Measurements from ENCODE around the gene ENTPD7. TPM values are rescaled to one million over a fixed set of nuclear protein-coding genes. Genes with fewer than 3 reads are reported as not detected.
"Not testable (repeated sequence)": the region's sequence is repeated elsewhere in the genome, so short reads cannot be mapped to it uniquely, and the experiment has no call there.

Gene ENTPD7
- total RNA-seq, 8 experiments from 2014 or later = 9.9 to 18.8 (median 11.2) TPM

GRCh38 chr10:99621454-99622251, 37.7 kb upstream of the ENTPD7 start:
- in situ Hi-C loops (cut with MboI; ENCODE audit: low pct_unique_long_range_greater_than_20kb in 2 of 9, low sequenced_read_pairs in 9 of 9, unreplicated experiment in 9 of 9) = loop anchor here in 5 of 9 experiments (25.0 kb wide), 1 partner anchor 184 kb away; the partner anchor contains the start of gene GOT1 (in 5 of the 5)
- no peak for ATAC-seq (replicated peaks in 6 of 8)
- H3K4me3 ChIP-seq = peak overlapping the region; percentile 52 to 67 (median 59)
- H3K27ac ChIP-seq = peak overlapping the region; percentile 92 to 94
- 0 to 31% (median 14%) methylated on average over 1 to 18 of the region's 31 CpGs for WGBS, 10 experiments
- H3K4me1 ChIP-seq (replicated peaks in 1 of 2) = peaks cover 8 to 23% of the 10 kb centered on the region in 2 donors

GRCh38 chr10:99623919-99624318, 35.4 kb upstream of the ENTPD7 start:
- H3K4me3 ChIP-seq = no peak overlapping the region
- H3K4me1 ChIP-seq (replicated peaks in 1 of 2) = peaks cover 8 to 11% of the 10 kb centered on the region in 2 donors
- ATAC-seq (replicated peaks in 6 of 8) = no peak
- in situ Hi-C loops (cut with MboI; ENCODE audit: low pct_unique_long_range_greater_than_20kb in 2 of 9, low sequenced_read_pairs in 9 of 9, unreplicated experiment in 9 of 9) = loop anchor here in 5 of 9 experiments (25.0 kb wide), 1 partner anchor 187 kb away; the partner anchor contains the start of gene GOT1 (in 5 of the 5)
- no peak overlapping the region for H3K27ac ChIP-seq

GRCh38 chr10:99625124-99625523, 34.2 kb upstream of the ENTPD7 start:
- in situ Hi-C loops (cut with MboI; ENCODE audit: low pct_unique_long_range_greater_than_20kb in 2 of 9, low sequenced_read_pairs in 9 of 9, unreplicated experiment in 9 of 9); ATAC-seq (replicated peaks in 6 of 8): not testable (repeated sequence)
- 0 to 78% (median 0%) methylated on average over 1 to 2 of the region's 3 CpGs; no CpG with 5 or more reads in 5 of the 10 experiments for WGBS, 10 experiments

DNA sequence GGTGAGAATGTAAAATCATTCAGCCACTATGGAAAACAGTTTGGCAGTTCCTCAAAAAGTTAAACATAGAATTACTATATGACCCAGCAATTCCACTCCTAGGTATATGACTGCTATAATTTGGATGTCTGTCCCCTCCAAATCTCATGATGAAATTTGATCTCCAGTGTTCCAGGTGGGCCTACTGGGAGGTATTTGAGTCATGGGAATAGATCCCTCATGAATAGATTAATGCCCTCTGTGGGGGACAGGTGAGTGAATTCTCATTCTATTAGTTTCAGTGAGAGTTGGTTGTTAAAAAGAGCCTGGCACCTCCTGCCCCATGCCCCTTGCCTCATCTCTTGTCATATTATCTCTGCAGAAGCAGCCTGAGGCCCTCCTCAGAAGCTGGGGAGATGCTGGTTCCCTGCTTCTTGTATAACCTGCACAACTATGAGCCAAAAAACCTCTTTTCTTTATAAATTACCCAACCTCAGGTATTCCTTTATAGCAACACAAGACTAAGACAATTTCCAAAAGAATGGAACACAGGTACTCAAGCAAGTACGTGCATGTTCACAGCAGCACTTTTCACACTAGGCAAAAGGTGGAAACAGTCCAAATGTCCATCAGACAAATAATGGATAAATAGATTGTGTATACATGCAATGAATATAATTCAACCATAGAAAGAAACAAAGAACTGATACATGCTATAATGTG, 30.2 kb upstream of the ENTPD7 start:
- in situ Hi-C loops (cut with MboI; ENCODE audit: low pct_unique_long_range_greater_than_20kb in 2 of 9, low sequenced_read_pairs in 9 of 9, unreplicated experiment in 9 of 9) = no loop called here
- 50 to 100% (median 100%) methylated on average over 1 of the region's 1 CpG; no CpG with 5 or more reads in 1 of the 10 experiments for WGBS, 10 experiments
- no peaks in the 10 kb centered on the region for H3K4me1 ChIP-seq (replicated peaks in 1 of 2)
- H3K4me3 ChIP-seq = no peak overlapping the region
- ATAC-seq (replicated peaks in 6 of 8) = no peak
- no peak overlapping the region for H3K27ac ChIP-seq

More at GRCh38 chr10:99625124-99625523, 34.2 kb upstream of the ENTPD7 start:
- not testable (repeated sequence) for H3K27ac ChIP-seq; H3K4me1 ChIP-seq (replicated peaks in 1 of 2); H3K4me3 ChIP-seq

- in situ Hi-C loops (cut with MboI; ENCODE audit: low pct_unique_long_range_greater_than_20kb in 2 of 9, low sequenced_read_pairs in 9 of 9, unreplicated experiment in 9 of 9) = no loop called here
- no peaks in the 10 kb centered on the region for H3K4me1 ChIP-seq (replicated peaks in 1 of 2)
- no peak overlapping the region for H3K4me3 ChIP-seq
- H3K27ac ChIP-seq = no peak overlapping the region
- WGBS, 10 experiments = 93 to 100% (median 100%) methylated on average over 1 to 2 of the region's 3 CpGs; no CpG with 5 or more reads in 7 of the 10 experiments
- ATAC-seq (replicated peaks in 6 of 8) = no peak
Observed at GRCh38 chr10:99629625-99629978, 29.7 kb upstream of the ENTPD7 start.

DNA sequence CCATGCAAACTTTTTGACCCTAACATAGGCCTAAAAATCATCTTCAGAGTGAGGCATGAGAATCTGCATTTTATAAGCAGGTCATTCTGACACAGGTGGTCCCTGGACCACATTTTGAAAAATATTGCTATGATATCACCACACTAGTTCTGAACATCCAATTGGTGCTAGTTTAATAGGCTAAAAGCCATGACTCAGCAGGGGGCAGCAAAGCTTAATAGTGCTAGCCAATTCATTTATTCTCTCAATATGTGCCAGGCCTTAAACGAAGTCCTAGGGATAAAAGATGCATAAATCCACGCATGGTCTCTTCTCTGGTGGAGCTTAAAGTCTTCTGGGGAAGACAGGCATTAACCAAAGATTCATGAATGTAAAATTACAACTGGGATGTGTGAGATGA, 28.9 kb upstream of the ENTPD7 start:
- in situ Hi-C loops (cut with MboI; ENCODE audit: low pct_unique_long_range_greater_than_20kb in 2 of 9, low sequenced_read_pairs in 9 of 9, unreplicated experiment in 9 of 9) = no loop called here
- H3K4me1 ChIP-seq (replicated peaks in 1 of 2) = no peaks in the 10 kb centered on the region
- ATAC-seq (replicated peaks in 6 of 8) = peak in 5 of 8 experiments; percentile 44 to 95 (median 83)
- H3K27ac ChIP-seq = no peak overlapping the region
- WGBS, 10 experiments = 0 to 80% (median 34%) methylated on average over 1 to 2 of the region's 2 CpGs; no CpG with 5 or more reads in 3 of the 10 experiments
- no peak overlapping the region for H3K4me3 ChIP-seq

DNA sequence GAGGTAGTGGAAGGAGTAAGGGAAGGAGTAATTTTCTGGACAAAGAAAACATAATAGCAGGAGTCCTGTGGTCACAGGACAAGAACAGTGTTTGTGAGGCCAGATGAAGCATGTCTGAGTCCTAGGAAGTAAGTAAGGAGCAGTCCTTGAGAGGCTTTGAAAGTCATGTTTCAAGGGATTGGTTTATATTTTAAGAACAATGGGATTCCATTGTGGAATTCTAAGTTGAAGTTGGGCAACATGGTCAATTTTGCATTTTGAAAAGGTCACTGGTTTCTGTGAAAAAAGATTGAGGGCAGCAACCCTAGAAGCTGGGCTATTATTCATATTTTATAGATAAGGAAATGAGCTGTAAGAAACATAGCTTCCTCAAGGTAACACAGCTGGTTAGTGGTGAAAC, 28.3 kb upstream of the ENTPD7 start:
- in situ Hi-C loops (cut with MboI; ENCODE audit: low pct_unique_long_range_greater_than_20kb in 2 of 9, low sequenced_read_pairs in 9 of 9, unreplicated experiment in 9 of 9) = no loop called here
- peak in 2 of 8 experiments; percentile 16 to 35 for ATAC-seq (replicated peaks in 6 of 8)
- Histone ChIP-seq H3K27ac (no peak overlapping the region), H3K4me1 (replicated peaks in 1 of 2) (no peaks in the 10 kb centered on the region), H3K4me3 (no peak overlapping the region)

DNA sequence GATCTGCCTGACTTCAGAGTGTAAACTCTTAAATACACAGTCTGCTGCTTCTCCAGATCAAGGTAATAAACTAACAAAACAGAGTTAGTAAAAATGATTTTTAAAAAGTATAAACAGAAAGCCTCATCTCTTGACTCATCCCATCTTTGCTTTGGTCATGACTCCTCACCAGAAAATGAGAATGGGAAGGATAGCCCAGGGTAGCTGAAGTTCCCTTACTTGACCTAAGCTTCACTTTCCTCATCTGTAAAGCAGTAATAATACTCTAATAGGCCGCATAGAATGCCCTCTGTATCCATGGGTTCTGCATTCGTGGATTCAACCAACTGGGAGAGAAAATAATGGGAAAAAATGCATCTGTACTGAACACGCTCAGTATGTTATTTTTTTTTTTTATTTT, 27.8 kb upstream of the ENTPD7 start:
- Histone ChIP-seq H3K27ac (no peak overlapping the region), H3K4me1 (replicated peaks in 1 of 2) (no peaks in the 10 kb centered on the region), H3K4me3 (no peak overlapping the region)
- no peak for ATAC-seq (replicated peaks in 6 of 8)
- 40 to 100% (median 76%) methylated on average over 1 to 2 of the region's 3 CpGs; no CpG with 5 or more reads in 3 of the 10 experiments for WGBS, 10 experiments
- in situ Hi-C loops (cut with MboI; ENCODE audit: low pct_unique_long_range_greater_than_20kb in 2 of 9, low sequenced_read_pairs in 9 of 9, unreplicated experiment in 9 of 9) = no loop called here

DNA sequence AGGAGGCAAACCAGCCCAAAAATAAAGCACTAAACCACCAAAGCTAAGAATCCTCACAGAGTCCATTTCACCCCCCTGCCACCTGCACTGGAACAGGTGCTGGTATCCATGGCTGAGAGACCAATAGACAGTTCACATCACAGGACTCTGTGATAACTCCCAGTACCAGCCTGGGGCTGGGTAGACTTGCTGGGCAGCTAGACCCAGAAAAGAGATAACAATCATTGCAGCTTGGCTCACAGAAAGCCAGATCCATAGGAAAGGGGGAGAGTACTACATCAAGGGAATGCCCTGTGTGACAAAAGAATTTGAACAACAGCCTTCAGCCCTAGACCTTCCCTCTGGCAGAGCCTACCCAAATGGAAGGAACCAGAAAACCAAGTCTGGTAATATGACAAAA, 25.5 kb upstream of the ENTPD7 start:
- no peak overlapping the region for H3K4me3 ChIP-seq
- no peak overlapping the region for H3K27ac ChIP-seq
- no peaks in the 10 kb centered on the region for H3K4me1 ChIP-seq (replicated peaks in 1 of 2)
- ATAC-seq (replicated peaks in 6 of 8) = no peak
- in situ Hi-C loops (cut with MboI; ENCODE audit: low pct_unique_long_range_greater_than_20kb in 2 of 9, low sequenced_read_pairs in 9 of 9, unreplicated experiment in 9 of 9) = no loop called here

GRCh38 chr10:99647601-99648151, 11.6 kb upstream of the ENTPD7 start:
- no peak overlapping the region for H3K27ac ChIP-seq
- 32 to 91% (median 63%) methylated on average over 1 to 2 of the region's 2 CpGs for WGBS, 10 experiments
- H3K4me1 ChIP-seq (replicated peaks in 1 of 2) = no peaks in the 10 kb centered on the region
- ATAC-seq (replicated peaks in 6 of 8) = no peak
- in situ Hi-C loops (cut with MboI; ENCODE audit: low pct_unique_long_range_greater_than_20kb in 2 of 9, low sequenced_read_pairs in 9 of 9, unreplicated experiment in 9 of 9) = no loop called here
- no peak overlapping the region for H3K4me3 ChIP-seq

- 0 to 22% (median 0%) methylated on average over 1 of the region's 1 CpG; no CpG with 5 or more reads in 3 of the 10 experiments for WGBS, 10 experiments
- H3K27ac ChIP-seq = no peak overlapping the region
- no peaks in the 10 kb centered on the region for H3K4me1 ChIP-seq (replicated peaks in 1 of 2)
- in situ Hi-C loops (cut with MboI; ENCODE audit: low pct_unique_long_range_greater_than_20kb in 2 of 9, low sequenced_read_pairs in 9 of 9, unreplicated experiment in 9 of 9) = no loop called here
- no peak for ATAC-seq (replicated peaks in 6 of 8)
- H3K4me3 ChIP-seq = no peak overlapping the region
Observed at GRCh38 chr10:99648717-99649116, 10.6 kb upstream of the ENTPD7 start.

DNA sequence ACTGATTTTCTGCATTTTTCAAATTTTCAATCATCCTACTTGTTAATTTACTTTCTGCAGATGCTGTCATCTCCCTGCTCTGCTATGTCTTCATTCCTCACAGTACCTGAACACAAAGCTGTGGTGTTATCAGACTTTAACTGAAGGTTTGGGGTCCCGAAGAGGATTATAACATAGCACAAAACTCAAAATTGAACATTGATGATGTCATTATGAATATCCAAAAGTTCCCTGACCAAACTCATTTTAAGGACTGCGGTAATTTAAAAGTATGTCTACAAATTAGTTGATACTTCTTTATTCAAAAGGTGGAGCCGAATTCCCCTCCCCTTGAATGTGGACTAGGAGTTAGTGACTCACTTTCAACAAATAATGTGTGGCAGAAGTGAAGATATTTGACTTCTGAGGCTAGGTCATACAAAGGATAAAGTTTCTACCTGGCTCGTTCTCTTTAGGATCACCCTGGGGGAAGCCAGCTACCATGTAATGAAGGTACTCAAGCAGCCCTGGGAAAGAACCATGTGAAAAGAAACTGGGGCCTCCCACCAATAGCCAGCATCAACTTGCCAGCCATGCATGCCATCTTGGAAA, 6.4 kb upstream of the ENTPD7 start:
- H3K4me1 ChIP-seq (replicated peaks in 1 of 2) = no peaks in the 10 kb centered on the region
- H3K27ac ChIP-seq = no peak overlapping the region
- ATAC-seq (replicated peaks in 6 of 8) = no peak
- WGBS, 10 experiments = 52 to 100% (median 76%) methylated on average over 1 to 4 of the region's 4 CpGs
- H3K4me3 ChIP-seq = no peak overlapping the region
- in situ Hi-C loops (cut with MboI; ENCODE audit: low pct_unique_long_range_greater_than_20kb in 2 of 9, low sequenced_read_pairs in 9 of 9, unreplicated experiment in 9 of 9) = no loop called here

Measured in motor neuron (in vitro differentiated cells).